Measurements from ENCODE around the gene PCCA.
A peak's percentile ranks its signal among the peaks of the same experiment; 100 is the strongest.
"Not testable (repeated sequence)": the region's sequence is repeated elsewhere in the genome, so short reads cannot be mapped to it uniquely, and the experiment has no call there.

PCCA gene

GRCh38 chr13:100362371-100362770 lies 273.5 kb downstream of the PCCA start:
- no peak for ATAC-seq
- DNase-seq = no peak

- DNase-seq = no peak
- ATAC-seq = no peak
Observed at GRCh38 chr13:100362781-100363180, 273.9 kb downstream of the PCCA start.

GRCh38 chr13:100363285-100363711 lies 274.4 kb downstream of the PCCA start:
- ATAC-seq (no peak), DNase-seq (no peak)

- no peak for ATAC-seq
- no peak for DNase-seq
Observed at GRCh38 chr13:100363874-100364273, 275.0 kb downstream of the PCCA start.

GRCh38 chr13:100364591-100364990 lies 275.7 kb downstream of the PCCA start:
- no peak for DNase-seq
- ATAC-seq = no peak

GRCh38 chr13:100365680-100366079 lies 276.8 kb downstream of the PCCA start:
- no peak for DNase-seq
- ATAC-seq = no peak

GRCh38 chr13:100378533-100378932 lies 289.6 kb downstream of the PCCA start:
- no peak for DNase-seq
- ATAC-seq = no peak

- no peak for DNase-seq
- no peak for ATAC-seq
Observed at GRCh38 chr13:100381595-100382224, 292.8 kb downstream of the PCCA start.

GRCh38 chr13:100382785-100383184 lies 293.9 kb downstream of the PCCA start:
- DNase-seq (no peak), ATAC-seq (no peak)

GRCh38 chr13:100387416-100387815 lies 298.5 kb downstream of the PCCA start:
- DNase-seq = no peak
- ATAC-seq = no peak

GRCh38 chr13:100388150-100388549 lies 299.3 kb downstream of the PCCA start:
- DNase-seq, ATAC-seq: not testable (repeated sequence)

- ATAC-seq (no peak), DNase-seq (no peak)
Observed at GRCh38 chr13:100388923-100389322, 300.0 kb downstream of the PCCA start.

GRCh38 chr13:100389617-100390016 lies 300.7 kb downstream of the PCCA start:
- no peak for ATAC-seq
- no peak for DNase-seq

GRCh38 chr13:100392709-100393630 lies 304.1 kb downstream of the PCCA start:
- DNase-seq (peak; percentile 69), ATAC-seq (peak; percentile 96)

GRCh38 chr13:100394005-100394695 lies 305.3 kb downstream of the PCCA start:
- ATAC-seq = peak; percentile 55
- no peak for DNase-seq

- DNase-seq (no peak), ATAC-seq (no peak)
Observed at GRCh38 chr13:100395698-100396373, 306.9 kb downstream of the PCCA start.

GRCh38 chr13:100396776-100397175 lies 307.9 kb downstream of the PCCA start:
- ATAC-seq = no peak
- no peak for DNase-seq

GRCh38 chr13:100397627-100398026 lies 308.7 kb downstream of the PCCA start:
- no peak for DNase-seq
- no peak for ATAC-seq

- ATAC-seq = no peak
Observed at GRCh38 chr13:100398360-100398759, 309.5 kb downstream of the PCCA start.

GRCh38 chr13:100399455-100399854 lies 310.6 kb downstream of the PCCA start:
- DNase-seq = no peak
- ATAC-seq = no peak

More at GRCh38 chr13:100398360-100398759, 309.5 kb downstream of the PCCA start:
- no peak for DNase-seq

GRCh38 chr13:100403675-100404074 lies 314.8 kb downstream of the PCCA start:
- DNase-seq (no peak), ATAC-seq (no peak)

GRCh38 chr13:100409132-100409531 lies 320.2 kb downstream of the PCCA start:
- DNase-seq = no peak

More at GRCh38 chr13:100409132-100409531, 320.2 kb downstream of the PCCA start:
- ATAC-seq = no peak
